ENCODE measurements around the gene KCNJ14.

Gene KCNJ14

DNA sequence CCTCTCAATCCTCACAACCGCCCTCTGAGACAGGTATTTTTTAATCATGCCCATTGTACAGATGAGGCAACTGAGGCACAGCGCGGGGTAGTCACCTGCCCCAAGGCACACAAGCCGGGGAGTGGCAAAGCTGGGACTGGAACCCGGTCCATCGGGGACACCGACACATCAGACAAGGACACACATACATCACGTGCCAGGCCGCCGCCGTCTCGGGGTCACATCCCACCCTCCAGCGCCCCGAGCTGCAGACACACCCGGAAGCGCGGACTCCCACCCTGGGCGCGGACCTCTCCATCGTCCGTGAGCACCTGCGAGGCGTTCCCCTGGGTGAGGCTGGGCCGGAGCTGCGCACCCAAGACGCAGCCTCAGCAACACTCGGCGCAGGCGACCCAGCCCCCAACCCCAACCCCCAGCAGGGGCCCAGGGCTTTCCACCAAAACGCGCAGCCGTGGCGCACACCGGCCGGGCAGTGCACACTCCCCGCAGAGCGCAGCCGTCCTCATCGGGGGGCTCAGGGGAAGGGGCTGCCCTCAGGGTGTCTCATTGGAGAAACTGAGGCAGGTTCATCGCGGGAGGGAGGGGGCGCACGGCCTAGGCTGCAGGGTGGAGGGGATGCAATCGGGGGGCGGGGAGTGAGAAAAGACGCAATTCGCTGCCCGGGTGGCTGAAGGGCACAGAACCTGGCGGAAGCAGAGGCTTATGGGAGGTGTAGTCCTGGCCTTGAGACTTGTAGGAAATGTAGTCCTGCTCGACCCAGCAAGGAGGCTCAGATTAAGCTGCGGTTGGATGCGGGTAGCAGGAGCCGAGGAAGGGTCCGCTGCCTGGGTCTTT lies 58.1 kb downstream of the KCNJ14 start:
- peaks cover 62% of the 10 kb centered on the region for H3K27me3 ChIP-seq
- TF ChIP-seq, protein P1, sequence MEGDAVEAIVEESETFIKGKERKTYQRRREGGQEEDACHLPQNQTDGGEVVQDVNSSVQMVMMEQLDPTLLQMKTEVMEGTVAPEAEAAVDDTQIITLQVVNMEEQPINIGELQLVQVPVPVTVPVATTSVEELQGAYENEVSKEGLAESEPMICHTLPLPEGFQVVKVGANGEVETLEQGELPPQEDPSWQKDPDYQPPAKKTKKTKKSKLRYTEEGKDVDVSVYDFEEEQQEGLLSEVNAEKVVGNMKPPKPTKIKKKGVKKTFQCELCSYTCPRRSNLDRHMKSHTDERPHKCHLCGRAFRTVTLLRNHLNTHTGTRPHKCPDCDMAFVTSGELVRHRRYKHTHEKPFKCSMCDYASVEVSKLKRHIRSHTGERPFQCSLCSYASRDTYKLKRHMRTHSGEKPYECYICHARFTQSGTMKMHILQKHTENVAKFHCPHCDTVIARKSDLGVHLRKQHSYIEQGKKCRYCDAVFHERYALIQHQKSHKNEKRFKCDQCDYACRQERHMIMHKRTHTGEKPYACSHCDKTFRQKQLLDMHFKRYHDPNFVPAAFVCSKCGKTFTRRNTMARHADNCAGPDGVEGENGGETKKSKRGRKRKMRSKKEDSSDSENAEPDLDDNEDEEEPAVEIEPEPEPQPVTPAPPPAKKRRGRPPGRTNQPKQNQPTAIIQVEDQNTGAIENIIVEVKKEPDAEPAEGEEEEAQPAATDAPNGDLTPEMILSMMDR (IDR thresholded peaks at IDR 0.05), result no peak
- H3K27ac ChIP-seq, result no peak overlapping the region

DNA sequence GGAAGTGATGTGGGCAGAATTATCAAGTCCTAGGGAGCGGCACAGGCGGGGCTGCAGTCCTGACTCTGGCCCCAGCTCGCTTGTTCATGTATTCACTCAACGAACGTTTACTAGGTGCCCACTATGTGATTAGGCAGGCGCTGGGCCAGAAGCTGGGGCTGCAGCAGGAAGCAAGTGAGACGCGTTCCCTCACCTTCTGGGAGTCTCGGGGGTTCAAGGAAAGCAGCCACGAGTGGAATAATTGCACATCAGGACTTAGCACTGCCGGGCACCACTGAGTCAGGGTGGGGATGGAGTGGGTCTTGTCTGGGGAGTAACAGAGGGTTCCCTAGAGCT lies 58.7 kb downstream of the KCNJ14 start:
- Histone ChIP-seq H3K4me1 (ENCODE audit: control insufficient read depth in 1 of 2, insufficient read depth in 1 of 2, low read depth in 1 of 2, low read length in 1 of 2) (peaks cover 13 to 26% of the 10 kb centered on the region in 2 experiments), H3K4me3 (ENCODE audit: low read depth in 1 of 2, low read length in 1 of 2) (peak overlapping the region; percentile 20 to 47), H3K36me3 (no peaks in the 10 kb centered on the region), H3K9me3 (no peaks in the 10 kb centered on the region), H3K27me3 (peaks cover 60% of the 10 kb centered on the region), H3K27ac (no peak overlapping the region)
- TF ChIP-seq, protein P1 (IDR thresholded peaks at IDR 0.05), result no peak

More for the DNA sequence above, 58.1 kb downstream of the KCNJ14 start:
- Histone ChIP-seq H3K9me3 (no peaks in the 10 kb centered on the region), H3K4me3 (ENCODE audit: low read depth in 1 of 2, low read length in 1 of 2) (peak overlapping the region; percentile 20 to 47), H3K36me3 (no peaks in the 10 kb centered on the region), H3K4me1 (ENCODE audit: control insufficient read depth in 1 of 2, insufficient read depth in 1 of 2, low read depth in 1 of 2, low read length in 1 of 2) (peaks cover 13 to 26% of the 10 kb centered on the region in 2 experiments)

DNA sequence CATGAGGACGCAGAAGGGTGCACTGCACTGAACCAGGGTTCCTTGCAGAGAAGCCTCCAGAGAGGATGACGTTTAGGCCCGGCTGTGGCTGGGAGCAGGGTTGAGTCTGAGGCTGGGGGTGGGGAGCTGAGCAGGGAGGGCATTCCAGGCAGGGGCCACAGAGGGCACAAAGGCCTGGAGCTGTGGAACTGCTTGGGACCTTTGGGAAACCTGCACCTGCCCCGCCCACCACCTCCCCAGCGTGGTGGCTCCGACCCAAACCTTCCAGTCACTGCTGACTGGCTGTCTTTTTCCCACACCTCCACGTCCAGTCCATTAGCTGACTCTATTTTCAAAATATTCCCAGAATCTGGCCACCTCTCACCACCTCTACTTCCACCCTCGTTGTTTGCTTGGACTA lies 61.2 kb downstream of the KCNJ14 start:
- TF ChIP-seq, protein P1 (IDR thresholded peaks at IDR 0.05), result no peak
- no peaks in the 10 kb centered on the region for H3K36me3 ChIP-seq
- H3K27ac ChIP-seq, result no peak overlapping the region
- H3K27me3 ChIP-seq, result peaks cover 36% of the 10 kb centered on the region
- no peaks in the 10 kb centered on the region for H3K9me3 ChIP-seq
- H3K4me3 ChIP-seq (ENCODE audit: low read depth in 1 of 2, low read length in 1 of 2), result no peak overlapping the region
- H3K4me1 ChIP-seq (ENCODE audit: control insufficient read depth in 1 of 2, insufficient read depth in 1 of 2, low read depth in 1 of 2, low read length in 1 of 2), result peaks cover 13% of the 10 kb centered on the region in 2 experiments

Measured in neutrophil (primary cell).